Endometrium (tissue), 2 donors: ENCODE data around the gene ATP5PF.
"Not testable (repeated sequence)": the region's sequence is repeated elsewhere in the genome, so short reads cannot be mapped to it uniquely, and the experiment has no call there.

Source experiments
- FAIRE-seq: peaks from 2 replicates; lab custom pipeline; 2012; peaks lifted over from hg19 to GRCh38; lab: Jason Lieb, UNC
- donor health status: control.
- donor health status: control.

The ATP5PF gene

GRCh38 chr21:25734904-25735645 lies at the start of gene ATP5PF, which contains the start of gene GABPA:
Gene ATP5PF (minus strand): TSS chr21:25734904. CDS start chr21:25729794, 5,110 bp downstream.
Gene GABPA (plus strand): TSS chr21:25734972. CDS start chr21:25741599, 6,627 bp downstream.
- peak; percentile 88 for FAIRE-seq

GRCh38 chr21:25778126-25778875 lies 43.6 kb upstream of the ATP5PF start:
- not testable (repeated sequence) for FAIRE-seq

GRCh38 chr21:25776440-25776839 lies 41.7 kb upstream of the ATP5PF start:
- FAIRE-seq: no peak

- no peak for FAIRE-seq
Observed at GRCh38 chr21:25772686-25773085, 38.0 kb upstream of the ATP5PF start.

DNA sequence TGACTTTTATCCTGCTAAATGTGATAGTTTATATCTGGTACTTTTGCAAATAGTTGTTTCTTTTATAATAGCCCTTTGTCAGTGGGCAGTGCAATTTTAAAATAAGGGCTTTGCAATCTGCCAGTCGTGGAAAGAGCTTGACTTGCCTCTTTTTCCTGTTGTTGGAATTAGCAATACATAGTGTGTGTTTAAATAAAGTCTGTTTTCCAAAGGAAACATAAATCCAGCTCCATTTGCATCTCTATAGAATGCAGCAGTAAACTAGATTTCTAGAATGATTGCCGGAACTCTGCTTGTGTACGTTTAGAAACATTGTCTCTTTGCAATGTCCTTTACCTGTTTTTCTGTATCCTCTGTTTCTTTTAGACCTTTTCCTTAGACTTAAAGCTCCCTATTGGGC lies 33.2 kb upstream of the ATP5PF start:
- no peak for FAIRE-seq

DNA sequence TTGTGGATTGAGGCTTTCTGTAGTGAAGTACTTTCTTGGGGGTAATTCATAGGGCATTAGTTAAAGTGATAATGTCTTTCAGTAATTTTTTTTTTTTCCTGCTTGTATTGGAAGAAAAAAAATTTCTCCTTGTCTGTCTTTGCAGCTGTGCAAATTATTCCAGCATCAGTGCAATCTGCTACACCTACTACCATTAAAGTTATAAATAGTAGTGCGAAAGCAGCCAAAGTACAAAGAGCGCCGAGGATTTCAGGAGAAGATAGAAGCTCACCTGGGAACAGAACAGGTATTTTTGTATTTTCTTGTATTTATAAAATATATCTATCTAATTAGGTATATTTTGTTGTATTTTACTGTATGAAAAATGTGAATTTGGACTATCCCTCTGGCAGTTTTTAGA lies 29.4 kb upstream of the ATP5PF start:
- no peak for FAIRE-seq

DNA sequence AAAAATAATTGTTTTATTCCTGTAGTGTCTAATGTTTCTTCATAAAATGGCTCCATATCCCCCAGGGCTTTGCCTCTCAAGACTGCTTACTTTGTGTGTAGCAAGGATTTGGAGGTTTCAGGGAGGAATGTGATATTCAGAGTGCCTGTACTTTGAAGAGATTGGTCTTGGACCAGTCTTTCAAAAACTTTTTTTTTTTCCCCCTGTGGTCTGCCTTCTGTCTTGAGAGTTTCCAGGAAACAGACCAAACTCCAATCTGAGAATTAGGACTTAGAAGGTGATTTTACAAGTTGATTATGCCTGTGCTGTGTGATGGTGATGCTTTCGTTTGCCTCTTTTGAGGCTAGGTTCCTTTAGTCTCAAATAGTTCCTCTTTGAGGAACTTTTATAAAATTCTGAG lies 26.0 kb upstream of the ATP5PF start:
- no peak for FAIRE-seq

- FAIRE-seq: no peak
Observed at GRCh38 chr21:25760061-25760460, 25.4 kb upstream of the ATP5PF start.

- FAIRE-seq: no peak
Observed at GRCh38 chr21:25759573-25759972, 24.9 kb upstream of the ATP5PF start.

GRCh38 chr21:25757531-25757930 lies 22.8 kb upstream of the ATP5PF start:
- no peak for FAIRE-seq

GRCh38 chr21:25756190-25756932 lies 21.7 kb upstream of the ATP5PF start:
- FAIRE-seq: no peak

DNA sequence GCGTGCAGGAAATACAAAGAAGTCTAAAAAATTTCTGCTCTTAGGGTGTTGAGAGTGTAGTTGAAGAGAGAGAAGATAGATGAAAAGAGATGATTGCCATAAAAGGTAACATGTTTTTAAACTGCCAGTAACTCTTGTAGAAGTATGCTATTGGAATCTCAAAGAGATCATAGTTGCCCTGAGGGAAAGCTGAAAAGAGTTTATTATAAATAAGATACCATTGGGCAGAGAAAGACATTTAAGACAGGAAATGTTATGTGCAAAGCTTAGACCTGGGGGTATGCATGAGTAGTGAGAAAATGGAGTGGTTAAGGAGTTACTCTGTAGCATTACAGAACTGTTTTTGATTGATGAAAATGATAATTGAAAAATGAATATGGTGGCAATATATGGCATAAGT lies 17.7 kb upstream of the ATP5PF start:
- FAIRE-seq: no peak

GRCh38 chr21:25750085-25750484 lies 15.4 kb upstream of the ATP5PF start:
- no peak for FAIRE-seq

DNA sequence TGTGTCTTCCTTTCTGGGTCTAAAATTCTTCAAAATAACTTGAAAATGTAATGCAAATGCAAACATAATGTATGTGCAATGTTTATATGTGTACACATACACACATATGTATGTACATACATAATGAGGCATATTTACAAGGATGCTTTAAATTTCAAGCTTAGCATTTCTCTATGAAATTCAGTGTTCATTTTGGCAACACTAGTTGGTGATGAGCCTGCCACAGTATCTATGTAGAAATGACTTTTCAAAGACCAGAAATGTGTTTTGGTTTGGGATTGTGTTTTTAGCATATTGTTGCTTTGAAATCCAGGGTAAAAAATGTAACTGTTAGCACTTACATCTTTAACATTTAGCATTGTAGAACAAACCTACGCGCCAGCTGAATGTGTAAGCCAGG lies 10.2 kb upstream of the ATP5PF start:
- no peak for FAIRE-seq

DNA sequence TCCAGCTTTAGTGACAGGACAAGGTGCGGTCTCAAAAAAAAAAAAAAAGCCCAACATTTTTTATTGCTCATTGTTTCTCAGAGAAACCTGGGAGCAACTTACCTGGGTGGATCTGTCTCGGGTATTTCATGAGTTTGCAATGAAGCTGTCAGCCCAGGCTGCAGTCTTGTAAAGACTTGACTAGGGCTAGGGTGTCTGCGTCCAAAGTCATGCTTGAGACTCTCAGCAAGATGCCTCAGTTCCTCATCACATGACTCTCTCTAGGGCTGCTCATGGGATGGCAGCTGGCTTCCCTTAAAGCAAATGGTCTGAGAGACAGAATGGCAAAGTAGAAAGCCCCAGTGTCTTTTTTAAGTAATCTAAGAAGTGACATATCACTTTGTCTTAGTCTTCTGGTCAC lies 8.2 kb upstream of the ATP5PF start:
- FAIRE-seq: no peak

DNA sequence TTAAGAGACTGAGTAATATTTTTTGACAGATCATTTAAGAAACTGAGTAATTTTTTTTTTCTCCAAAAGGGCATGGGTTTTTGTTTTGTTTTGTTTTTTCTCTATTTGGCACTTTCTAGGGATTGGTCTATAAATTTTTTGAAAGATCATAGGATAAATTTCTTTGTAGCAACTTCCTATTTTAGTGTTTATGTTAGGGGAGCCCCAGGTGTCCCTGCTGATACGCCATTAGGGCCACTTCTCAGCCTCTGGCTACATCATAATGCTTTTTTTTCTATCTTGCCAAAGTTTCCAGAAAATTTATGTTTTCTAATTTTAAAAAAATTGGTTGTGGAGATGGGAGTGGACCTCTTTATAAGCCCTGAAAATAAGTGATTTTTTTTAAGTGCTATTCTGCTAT lies 2.7 kb upstream of the ATP5PF start:
- FAIRE-seq: no peak

DNA sequence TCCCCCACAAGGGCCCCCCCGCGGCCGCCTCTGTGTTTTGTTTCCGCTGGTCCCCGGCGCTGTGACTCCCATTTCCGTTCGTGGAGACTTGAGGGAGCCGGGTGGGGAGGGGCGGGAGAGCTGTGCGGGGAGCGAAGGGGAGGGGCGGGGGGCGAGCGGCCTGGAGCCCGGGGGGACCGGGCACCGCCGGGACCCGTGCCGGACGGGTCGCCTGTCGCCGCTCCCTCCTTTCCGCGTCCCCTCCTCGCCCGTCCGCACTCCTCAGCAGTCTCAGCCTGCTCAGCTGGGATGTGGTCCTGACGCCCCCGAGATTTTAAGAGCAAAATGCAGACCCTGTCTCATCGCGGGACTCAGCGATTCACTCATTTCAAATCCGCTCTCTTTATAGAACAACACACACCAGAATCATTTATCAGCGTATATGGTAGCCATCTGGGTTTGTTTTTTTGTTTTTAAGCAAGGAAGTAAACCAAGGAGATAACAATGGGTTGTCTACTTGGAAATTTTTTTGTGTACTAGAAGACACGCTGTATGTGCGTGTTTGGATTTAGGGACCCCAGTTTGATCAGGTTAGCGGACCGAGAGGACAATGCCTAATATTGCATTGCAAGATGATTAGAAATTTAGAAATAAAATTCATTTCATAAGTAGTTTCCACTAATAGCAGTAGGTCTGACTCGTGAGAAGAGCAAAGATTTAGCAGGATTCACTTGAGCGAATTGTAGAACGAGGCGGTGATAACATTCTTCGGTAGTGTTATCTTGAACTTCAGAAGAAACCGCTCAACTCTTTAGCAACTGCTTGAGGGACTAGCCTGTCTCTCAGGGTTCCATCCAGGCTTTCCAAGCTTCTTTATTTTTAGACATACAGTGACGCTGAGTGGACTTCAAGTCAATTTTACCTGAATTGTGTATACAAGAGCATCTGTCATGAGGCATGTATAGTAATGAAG lies 1.2 kb upstream of the ATP5PF start:
- FAIRE-seq: no peak

DNA sequence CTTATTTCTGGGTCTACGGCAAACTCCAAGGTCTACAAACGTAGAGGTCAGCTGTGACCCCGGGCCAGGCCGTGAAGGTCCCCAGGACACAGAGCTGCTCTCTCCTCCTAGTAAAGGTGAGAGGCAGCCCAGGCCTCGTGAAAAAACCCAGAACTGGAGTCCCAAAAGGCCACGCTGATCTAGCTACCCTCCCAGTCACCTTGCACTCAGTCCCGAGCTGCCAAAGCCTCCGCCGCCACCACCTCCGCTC lies 125 bp downstream of the ATP5PF start:
- no peak for FAIRE-seq

- no peak for FAIRE-seq
Observed at GRCh38 chr21:25733859-25734653, 648 bp downstream of the ATP5PF start.

DNA sequence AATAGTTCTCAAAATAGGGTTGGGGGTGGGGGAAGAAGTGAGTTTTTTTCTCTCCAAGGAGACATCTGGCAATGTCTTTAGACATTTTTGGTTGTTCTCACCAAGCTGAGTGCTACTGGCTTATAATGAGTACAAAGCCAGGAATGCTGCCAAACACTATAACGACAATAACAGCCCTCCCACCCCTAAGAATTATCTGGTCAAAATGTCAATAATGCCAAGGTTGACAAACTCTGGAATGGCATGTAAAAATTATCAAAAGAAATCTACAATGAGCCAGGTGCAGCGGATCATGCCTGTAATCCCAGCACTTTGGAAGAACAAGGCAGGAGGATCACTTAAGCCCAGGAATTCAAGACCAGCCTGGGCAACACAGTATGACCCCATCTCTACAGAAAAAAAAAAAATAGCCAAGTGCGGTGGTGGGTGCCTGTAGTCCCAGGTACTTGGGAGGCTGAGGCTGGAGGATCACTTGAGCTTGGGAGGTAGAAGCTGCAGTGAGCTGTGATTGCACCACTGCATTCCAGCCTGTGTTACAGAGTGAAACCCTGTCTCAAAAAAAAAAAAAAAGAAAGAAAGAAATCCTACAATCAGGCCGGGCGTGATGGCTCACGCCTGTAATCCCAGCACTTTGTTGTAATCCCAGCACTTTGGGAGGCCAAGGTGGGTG lies 2.5 kb downstream of the ATP5PF start:
- FAIRE-seq: no peak

- no peak for FAIRE-seq
Observed at GRCh38 chr21:25722631-25723030, 12.1 kb downstream of the ATP5PF start.
